Right hindlimb (tissue), 1 donor: Measurements from ENCODE around the gene FAM83C.
"Not testable (repeated sequence)": the region's sequence is repeated elsewhere in the genome, so short reads cannot be mapped to it uniquely, and the experiment has no call there.

Experiments used
- DNase-seq: peaks from one replicate; pipeline ENCODE4 v3.0.0-alpha.2; 2018

The FAM83C gene

GRCh38 chr20:35317416-35318210, 25.4 kb upstream of the FAM83C start:
- no peak for DNase-seq

- no peak for DNase-seq
These were observed 23.9 kb upstream of the FAM83C start for GRCh38 chr20:35316086-35316485.

GRCh38 chr20:35315632-35316020, 23.4 kb upstream of the FAM83C start:
- DNase-seq, result not testable (repeated sequence)

GRCh38 chr20:35314816-35315631, 22.8 kb upstream of the FAM83C start:
- no peak for DNase-seq

- DNase-seq, result no peak
These were observed 20.1 kb upstream of the FAM83C start for GRCh38 chr20:35312318-35312717.

GRCh38 chr20:35311822-35312221, 19.6 kb upstream of the FAM83C start:
- DNase-seq, result no peak

- DNase-seq, result no peak
These were observed 19.2 kb upstream of the FAM83C start for GRCh38 chr20:35311409-35311808.

GRCh38 chr20:35307666-35308653, 15.7 kb upstream of the FAM83C start:
- DNase-seq, result no peak

GRCh38 chr20:35306931-35307517, 14.8 kb upstream of the FAM83C start:
- DNase-seq, result no peak

GRCh38 chr20:35305682-35306556, 13.7 kb upstream of the FAM83C start:
- DNase-seq, result no peak

- DNase-seq, result no peak
These were observed 12.7 kb upstream of the FAM83C start for GRCh38 chr20:35304956-35305355.

GRCh38 chr20:35303735-35304491, 11.7 kb upstream of the FAM83C start:
- peak; percentile 80 for DNase-seq

GRCh38 chr20:35303382-35303734, 11.1 kb upstream of the FAM83C start:
- no peak for DNase-seq

- DNase-seq, result no peak
These were observed 10.5 kb upstream of the FAM83C start for GRCh38 chr20:35302421-35303335.

GRCh38 chr20:35301426-35301825, 9.2 kb upstream of the FAM83C start:
- no peak for DNase-seq

- DNase-seq, result no peak
These were observed 8.4 kb upstream of the FAM83C start for GRCh38 chr20:35300469-35301262.

GRCh38 chr20:35299780-35300179, 7.6 kb upstream of the FAM83C start:
- DNase-seq, result no peak

GRCh38 chr20:35298264-35298663, 6.0 kb upstream of the FAM83C start:
- no peak for DNase-seq

GRCh38 chr20:35297740-35298139, 5.5 kb upstream of the FAM83C start:
- DNase-seq, result no peak
